Measurements from ENCODE around the gene FKRP.

DNA sequence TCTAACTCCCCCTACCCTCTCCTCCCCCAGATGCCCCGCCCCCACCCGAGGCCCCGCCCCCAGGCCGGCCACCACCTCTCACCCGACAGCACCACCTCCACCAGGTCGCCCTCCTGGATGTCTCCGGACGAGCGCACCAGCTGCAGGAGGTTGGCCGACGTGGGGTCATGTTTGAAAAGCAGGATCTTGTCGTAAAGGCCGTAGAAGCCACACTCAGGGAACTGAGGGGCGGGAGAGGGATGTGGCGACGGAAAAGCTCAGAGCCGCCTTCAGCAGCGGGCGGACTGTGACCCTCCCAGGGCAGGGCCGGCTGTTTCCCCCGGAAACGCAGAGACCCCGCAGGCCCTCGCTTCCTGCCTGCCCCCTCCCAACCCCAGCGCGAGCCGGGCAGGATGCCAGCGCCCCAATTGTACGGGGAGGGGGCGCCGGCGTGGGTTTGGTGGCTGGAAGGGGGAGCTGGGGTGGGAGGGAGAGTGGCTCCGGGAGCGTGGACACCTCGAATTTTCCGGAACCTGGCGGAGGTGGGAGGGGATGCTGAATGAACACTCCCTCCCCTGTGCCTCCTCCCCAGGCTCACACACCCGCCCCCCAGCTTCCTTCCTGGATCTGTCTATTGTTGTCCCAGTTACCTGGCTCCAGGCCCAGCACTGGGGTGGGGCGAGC lies 31.9 kb upstream of the FKRP start:
- TF ChIP-seq, protein P1, sequence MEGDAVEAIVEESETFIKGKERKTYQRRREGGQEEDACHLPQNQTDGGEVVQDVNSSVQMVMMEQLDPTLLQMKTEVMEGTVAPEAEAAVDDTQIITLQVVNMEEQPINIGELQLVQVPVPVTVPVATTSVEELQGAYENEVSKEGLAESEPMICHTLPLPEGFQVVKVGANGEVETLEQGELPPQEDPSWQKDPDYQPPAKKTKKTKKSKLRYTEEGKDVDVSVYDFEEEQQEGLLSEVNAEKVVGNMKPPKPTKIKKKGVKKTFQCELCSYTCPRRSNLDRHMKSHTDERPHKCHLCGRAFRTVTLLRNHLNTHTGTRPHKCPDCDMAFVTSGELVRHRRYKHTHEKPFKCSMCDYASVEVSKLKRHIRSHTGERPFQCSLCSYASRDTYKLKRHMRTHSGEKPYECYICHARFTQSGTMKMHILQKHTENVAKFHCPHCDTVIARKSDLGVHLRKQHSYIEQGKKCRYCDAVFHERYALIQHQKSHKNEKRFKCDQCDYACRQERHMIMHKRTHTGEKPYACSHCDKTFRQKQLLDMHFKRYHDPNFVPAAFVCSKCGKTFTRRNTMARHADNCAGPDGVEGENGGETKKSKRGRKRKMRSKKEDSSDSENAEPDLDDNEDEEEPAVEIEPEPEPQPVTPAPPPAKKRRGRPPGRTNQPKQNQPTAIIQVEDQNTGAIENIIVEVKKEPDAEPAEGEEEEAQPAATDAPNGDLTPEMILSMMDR (conservative IDR thresholded peaks at IDR 0.05 in 1 of 2, IDR thresholded peaks at IDR 0.05 in 1 of 2; ENCODE audit: low read depth in 1 of 2, low read length in 2 of 2) = no peak
- no peak for TF ChIP-seq EZH2 (IDR thresholded peaks at IDR 0.05; ENCODE audit: low read length, missing control alignments)
